ENCODE measurements around the gene DENND4A.
"Not testable (repeated sequence)": the region's sequence is repeated elsewhere in the genome, so short reads cannot be mapped to it uniquely, and the experiment has no call there.

GRCh38 chr15:65814271-65814670 lies 22.2 kb upstream of the DENND4A start:
- TF ChIP-seq CTCF, POLR2A (IDR thresholded peaks at IDR 0.05): not testable (repeated sequence)
